Hematopoietic multipotent progenitor cell treated with erythropoietin and hydrocortisone succinate and interleukin-3 and kit ligand, for 17 days (in vitro differentiated cells): Measurements from ENCODE around the gene DGLUCY.
"Not testable (repeated sequence)": the region's sequence is repeated elsewhere in the genome, so short reads cannot be mapped to it uniquely, and the experiment has no call there.

Experiments used
- DNase-seq: peaks from one replicate; pipeline ENCODE4 v3.0.0-alpha.2; 2015; ENCODE audit warnings: low spot score

Gene DGLUCY

GRCh38 chr14:91113829-91114078, at the start of gene DGLUCY:
DGLUCY (plus strand) TSS chr14:91114073; CDS start chr14:91160295, 46,222 bp downstream.
- no peak for DNase-seq

- DNase-seq = no peak
Observed at GRCh38 chr14:91065266-91065665, 48.6 kb upstream of the DGLUCY start.

- no peak for DNase-seq
Observed at GRCh38 chr14:91067186-91067585, 46.7 kb upstream of the DGLUCY start.

GRCh38 chr14:91068642-91069041, 45.2 kb upstream of the DGLUCY start:
- no peak for DNase-seq

GRCh38 chr14:91070572-91070971, 43.3 kb upstream of the DGLUCY start:
- no peak for DNase-seq

GRCh38 chr14:91075553-91075952, 38.3 kb upstream of the DGLUCY start:
- DNase-seq = no peak

GRCh38 chr14:91078095-91078737, 35.7 kb upstream of the DGLUCY start:
- no peak for DNase-seq

GRCh38 chr14:91080071-91080470, 33.8 kb upstream of the DGLUCY start:
- DNase-seq = no peak

GRCh38 chr14:91082282-91082681, 31.6 kb upstream of the DGLUCY start:
- DNase-seq = no peak

- no peak for DNase-seq
Observed at GRCh38 chr14:91084516-91084915, 29.4 kb upstream of the DGLUCY start.

- DNase-seq = not testable (repeated sequence)
Observed at GRCh38 chr14:91087470-91087869, 26.4 kb upstream of the DGLUCY start.

GRCh38 chr14:91088585-91089235, 25.2 kb upstream of the DGLUCY start:
- no peak for DNase-seq

GRCh38 chr14:91089958-91090535, 23.8 kb upstream of the DGLUCY start:
- no peak for DNase-seq

- no peak for DNase-seq
Observed at GRCh38 chr14:91090743-91091142, 23.1 kb upstream of the DGLUCY start.

GRCh38 chr14:91092073-91092472, 21.8 kb upstream of the DGLUCY start:
- DNase-seq = no peak

GRCh38 chr14:91093743-91094472, 20.0 kb upstream of the DGLUCY start:
- DNase-seq = not testable (repeated sequence)

- no peak for DNase-seq
Observed at GRCh38 chr14:91094772-91095171, 19.1 kb upstream of the DGLUCY start.

GRCh38 chr14:91095178-91095577, 18.7 kb upstream of the DGLUCY start:
- DNase-seq = no peak

- DNase-seq = not testable (repeated sequence)
Observed at GRCh38 chr14:91097657-91098056, 16.2 kb upstream of the DGLUCY start.

GRCh38 chr14:91098591-91098990, 15.3 kb upstream of the DGLUCY start:
- no peak for DNase-seq

- no peak for DNase-seq
Observed at GRCh38 chr14:91100102-91100501, 13.8 kb upstream of the DGLUCY start.

- DNase-seq = no peak
Observed at GRCh38 chr14:91103116-91103515, 10.8 kb upstream of the DGLUCY start.

- no peak for DNase-seq
Observed at GRCh38 chr14:91108941-91109611, 4.8 kb upstream of the DGLUCY start.
